HepG2 (cell line): ENCODE measurements around the gene PPP4R3A. TPM values are rescaled to one million over a fixed set of nuclear protein-coding genes. Genes with fewer than 3 reads are reported as not detected.

ENCODE experiments used
- polyA plus RNA-seq, 8 experiments: library from polyadenylated mRNA; depleted of rRNA in 3 of 8; stranded (reverse) in 7 of 8; unstranded in 1 of 8; fragments of >200 nt; fragmentation: Illumina TruSeq in 4 of 8; extraction: Trizol in 4 of 8; gene quantifications; 2 replicates each; pipeline versions ENCODE4 v1.2.1 to v1.2.3, GENCODE V29; 2011 to 2016; ENCODE audit warnings: low read depth in 4 of 8, missing spikeins in 1 of 8, mixed read lengths in 1 of 8; ENCODE audit not compliant: insufficient read depth in 1 of 8
- small RNA-seq, 3 experiments: library from RNA; depleted of rRNA; stranded (forward); fragments of <200 nt; gene quantifications; one replicate each; pipeline ENCODE3, GENCODE V24; 2012; ENCODE audit warnings: low read depth in 2 of 3, low replicate concordance in 1 of 3; ENCODE audit not compliant: insufficient read length in 3 of 3, insufficient read depth in 2 of 3
- total RNA-seq, 5 experiments: library from RNA; depleted of rRNA; stranded (reverse); fragments of >200 nt; fragmentation: Illumina TruSeq; extraction: Trizol; gene quantifications; 2 replicates each; pipeline ENCODE4 v1.2.3, GENCODE V29; 2016; ENCODE audit warnings: low read depth in 1 of 5

The PPP4R3A gene
- total and polyA plus RNA-seq, 2 of the 13 experiments (the other 11 are each of a cell fraction or from before 2014, with no cell fraction given), result 22.5 to 57.4 TPM

Small RNAs within 50 kb of the gene (small RNA-seq; reads per million reads assigned to genes)
- gene AL133373.1, result 0 reads per million in 3 experiments

Other genes starting within 250 kb of the PPP4R3A start
- gene CCDC88C, start 92.5 kb downstream of the PPP4R3A start, total RNA-seq (2016; rRNA removed; fragmentation: Illumina TruSeq; extraction: Trizol), result 10.4 and 11.7 TPM in 2 replicates
- 3.6 and 4.3 TPM in 2 replicates for gene CCDC88C, start 92.5 kb downstream of the PPP4R3A start, polyA plus RNA-seq (2011; rRNA removed)
- not detected in 2 replicates for gene CATSPERB, start 221.8 kb upstream of the PPP4R3A start, total RNA-seq (2016; rRNA removed; fragmentation: Illumina TruSeq; extraction: Trizol)
- gene CATSPERB, start 221.8 kb upstream of the PPP4R3A start, polyA plus RNA-seq (2011; rRNA removed), result not detected in 2 replicates